Putamen (tissue), 1 donor: ENCODE measurements around the gene KCNC4.

Source experiments
- DNase-seq: peaks from one replicate; pipeline ENCODE4 v3.0.0-alpha.2; 2016; ENCODE audit warnings: low spot score

KCNC4 gene

DNA sequence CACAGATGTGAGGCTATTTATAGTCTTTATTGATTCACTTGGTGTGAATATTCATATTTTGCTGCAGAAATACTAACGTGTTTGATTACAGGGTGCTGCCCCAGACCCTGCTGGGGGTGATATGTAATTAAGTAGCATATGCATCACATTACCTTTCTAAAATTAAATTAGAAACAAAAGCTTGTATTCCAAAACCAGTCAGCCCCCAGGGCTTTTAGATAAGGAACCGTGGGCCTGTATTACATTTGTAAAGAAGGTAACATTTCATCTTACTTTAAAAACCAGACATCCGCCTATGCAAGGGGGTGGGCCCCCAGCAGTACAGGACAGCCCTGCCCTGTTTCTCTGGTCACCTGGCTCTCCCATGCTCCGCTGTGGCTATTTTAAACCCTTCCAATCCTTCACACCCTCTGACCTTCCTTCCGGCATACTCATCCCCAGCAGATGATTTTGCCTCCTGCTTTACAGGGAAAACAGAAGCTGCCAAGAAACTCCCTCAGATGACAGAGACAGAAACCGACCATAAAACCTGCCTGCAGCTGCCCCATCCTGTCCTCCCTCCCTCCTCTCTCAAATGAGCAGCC, 22.0 kb upstream of the KCNC4 start:
- no peak for DNase-seq

GRCh38 chr1:110189181-110189580, 20.9 kb upstream of the KCNC4 start:
- DNase-seq, result no peak

GRCh38 chr1:110190282-110190929, 19.7 kb upstream of the KCNC4 start:
- DNase-seq, result no peak

DNA sequence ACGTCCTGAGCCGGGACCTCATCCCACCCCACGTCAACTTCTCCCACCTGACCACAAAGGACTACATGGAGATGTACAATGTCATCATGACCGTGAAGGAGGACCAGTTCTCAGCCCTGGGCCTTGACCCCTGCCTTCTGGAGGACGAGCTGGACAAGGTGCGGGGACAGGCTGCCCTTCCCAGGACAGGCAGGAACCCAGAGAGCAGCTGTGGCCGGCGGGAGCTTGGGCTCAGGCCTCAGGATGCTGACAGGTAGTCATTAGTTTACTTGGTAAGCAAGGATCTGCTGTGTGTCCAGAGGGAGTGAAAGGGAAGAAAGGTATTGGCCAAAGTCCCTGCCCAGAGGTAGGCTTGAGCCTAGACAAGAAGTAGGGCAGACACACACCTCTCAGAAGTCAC, 17.6 kb upstream of the KCNC4 start:
- DNase-seq, result no peak

DNA sequence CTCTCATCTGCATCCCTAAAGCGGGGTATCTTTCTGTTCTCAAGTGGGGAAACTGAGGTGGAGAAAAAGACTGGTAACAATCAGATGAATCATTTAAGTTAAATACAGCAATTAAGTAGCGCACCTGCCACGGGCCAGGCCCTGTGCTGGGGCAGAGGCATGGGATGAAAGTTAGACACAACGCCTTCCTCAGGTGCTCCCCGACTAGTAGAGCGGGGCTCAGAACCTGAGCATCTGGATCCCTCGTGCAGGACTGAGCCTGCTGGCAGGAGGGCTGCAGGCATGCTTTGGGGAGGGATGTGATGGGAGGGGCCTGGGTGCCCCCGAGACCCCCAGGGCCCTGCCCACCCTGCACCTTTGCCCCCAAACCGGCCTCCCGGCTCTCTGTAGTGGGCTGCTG, 14.9 kb upstream of the KCNC4 start:
- DNase-seq, result no peak

DNA sequence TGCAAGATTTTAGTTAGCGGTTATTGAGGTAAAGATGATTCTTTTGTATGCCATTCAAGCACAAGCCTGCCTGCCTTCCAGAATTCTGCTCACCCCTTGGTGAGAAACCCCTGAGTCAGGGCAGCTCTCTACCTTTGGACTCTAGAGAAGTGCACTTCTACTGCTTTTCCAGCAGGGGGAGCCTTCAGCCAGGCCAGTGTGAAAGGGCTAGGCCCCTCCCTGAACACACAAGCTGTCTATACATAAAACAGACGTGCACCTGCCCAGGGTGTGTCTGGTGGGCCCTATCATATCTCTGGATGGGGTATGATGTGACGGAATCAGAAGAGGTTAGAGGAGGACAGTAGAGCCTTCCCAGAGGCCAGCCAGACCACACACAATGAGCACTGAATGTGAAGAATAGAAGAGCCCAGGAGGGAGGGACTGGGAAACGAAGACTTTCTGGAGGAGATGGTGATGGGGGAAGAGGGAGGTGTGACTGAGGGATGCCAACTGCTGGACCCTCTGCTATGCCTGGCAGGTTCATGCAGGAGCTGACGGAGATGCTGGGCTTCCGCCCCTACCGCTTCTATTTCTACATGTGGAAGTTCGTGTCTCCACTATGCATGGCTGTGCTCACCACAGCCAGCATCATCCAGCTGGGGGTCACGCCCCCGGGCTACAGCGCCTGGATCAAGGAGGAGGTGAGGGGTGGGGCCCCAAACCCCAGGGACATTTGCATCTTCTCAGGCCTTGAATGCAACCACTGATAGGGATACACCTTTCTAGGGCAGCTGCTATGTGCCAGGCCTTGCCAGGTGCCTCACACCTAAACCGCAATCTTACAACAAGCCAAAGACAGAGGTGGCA, 13.0 kb upstream of the KCNC4 start:
- DNase-seq, result no peak

DNA sequence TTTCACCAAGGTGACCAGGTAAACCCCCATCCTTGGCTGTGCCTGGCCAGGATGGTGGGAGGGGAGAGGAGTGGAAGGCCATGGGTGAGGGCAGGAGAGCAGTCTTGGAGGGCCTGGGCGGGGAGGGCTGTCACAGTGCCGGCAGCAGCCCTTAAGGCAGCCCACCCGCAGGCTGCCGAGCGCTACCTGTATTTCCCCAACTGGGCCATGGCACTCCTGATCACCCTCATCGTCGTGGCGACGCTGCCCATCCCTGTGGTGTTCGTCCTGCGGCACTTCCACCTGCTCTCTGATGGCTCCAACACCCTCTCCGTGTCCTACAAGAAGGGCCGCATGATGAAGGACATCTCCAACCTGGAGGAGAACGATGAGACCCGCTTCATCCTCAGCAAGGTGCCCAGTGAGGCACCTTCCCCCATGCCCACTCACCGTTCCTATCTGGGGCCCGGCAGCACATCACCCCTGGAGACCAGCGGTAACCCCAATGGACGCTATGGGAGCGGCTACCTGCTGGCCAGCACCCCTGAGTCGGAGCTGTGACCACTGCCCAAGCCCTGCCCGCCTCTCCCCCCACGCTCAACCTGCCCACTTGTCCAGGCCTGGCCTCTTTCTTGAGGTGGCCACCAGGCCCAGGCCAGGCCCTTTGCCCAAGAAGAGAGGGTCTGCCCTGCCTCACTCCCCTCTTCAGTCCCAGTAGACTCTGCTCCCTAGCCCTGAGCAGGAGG, 12.0 kb upstream of the KCNC4 start:
- no peak for DNase-seq

DNA sequence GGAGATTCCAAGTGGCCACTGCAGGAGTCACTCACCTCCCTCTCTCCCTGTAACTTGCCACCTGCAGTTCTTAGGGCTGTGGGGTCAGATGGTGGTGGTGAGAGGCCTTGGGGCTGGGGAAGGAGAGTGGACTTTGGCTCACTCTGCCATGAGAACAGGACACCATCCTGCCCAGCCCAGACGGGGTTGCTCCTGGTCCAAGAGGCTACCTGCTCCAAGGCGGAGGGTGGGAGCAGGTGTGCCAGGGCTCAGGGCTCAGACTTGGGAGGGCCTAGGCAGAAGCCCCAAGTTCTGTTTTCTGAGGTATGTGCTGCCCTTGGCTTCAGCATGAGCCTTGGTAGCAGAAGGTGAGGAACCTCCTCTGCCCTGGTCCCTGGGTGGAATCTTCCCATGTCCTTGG, 11.4 kb upstream of the KCNC4 start:
- no peak for DNase-seq

GRCh38 chr1:110200190-110200589, 9.9 kb upstream of the KCNC4 start:
- no peak for DNase-seq

- DNase-seq, result no peak
These were observed 9.4 kb upstream of the KCNC4 start for GRCh38 chr1:110200666-110201065.

- no peak for DNase-seq
These were observed 8.8 kb upstream of the KCNC4 start for GRCh38 chr1:110201157-110201825.

DNA sequence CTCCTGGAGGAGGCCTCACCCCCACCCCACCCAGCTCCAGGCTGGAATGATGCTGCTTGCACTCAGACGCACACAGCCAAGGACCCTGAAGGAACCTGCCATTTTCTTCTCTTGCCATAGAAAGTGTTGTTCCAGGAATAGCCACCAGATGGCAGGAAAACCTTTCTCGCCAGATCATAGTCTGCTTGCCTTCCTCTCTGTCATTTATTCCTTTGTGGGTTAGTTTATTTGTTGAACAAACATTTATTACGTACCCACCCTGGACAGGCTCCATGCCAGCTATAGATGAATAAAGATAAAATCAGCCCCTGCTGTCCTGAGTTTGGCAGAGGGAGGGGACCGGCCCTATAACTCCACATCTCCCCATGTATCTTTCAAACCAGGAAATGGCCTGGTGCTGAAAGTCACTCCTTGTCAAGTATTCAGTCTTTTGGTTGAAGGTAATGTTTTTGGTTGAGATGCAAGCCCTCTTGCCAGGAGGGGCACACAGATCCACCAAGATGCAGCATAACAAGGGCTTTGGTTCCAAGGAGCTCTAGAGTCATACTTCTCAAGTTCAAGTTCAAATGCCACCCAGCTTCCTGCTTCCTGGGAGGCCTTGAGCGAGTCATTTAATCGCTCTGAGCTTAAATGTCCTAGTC, 7.0 kb upstream of the KCNC4 start:
- peak; percentile 50 for DNase-seq

- DNase-seq, result no peak
These were observed 5.0 kb upstream of the KCNC4 start for GRCh38 chr1:110205156-110205555.

DNA sequence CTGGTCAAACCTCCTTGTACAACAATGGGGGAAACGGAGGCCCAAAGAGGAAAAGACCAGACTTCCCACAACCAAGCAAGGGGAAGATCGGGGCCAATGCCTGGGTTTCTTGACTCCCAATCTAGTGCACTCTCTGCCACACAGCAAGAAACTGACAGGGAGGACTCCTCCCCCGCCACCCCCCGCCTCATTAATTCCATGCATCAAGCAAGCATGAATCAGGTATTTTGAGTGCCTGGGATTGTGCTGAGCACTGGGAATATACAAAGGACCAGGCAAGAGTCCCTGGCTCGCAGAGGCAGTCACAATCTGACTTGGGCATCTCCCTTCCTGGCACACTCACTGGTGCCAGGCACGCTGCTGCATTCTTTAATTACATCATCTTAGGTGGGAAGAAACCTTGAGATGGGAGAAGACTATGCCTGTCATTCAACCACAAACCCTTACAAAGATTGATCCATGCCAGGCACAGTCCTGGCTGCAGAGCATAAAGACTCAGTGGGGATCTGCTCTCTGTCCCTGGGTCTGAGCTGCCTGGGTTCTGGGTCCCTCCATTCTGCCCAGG, 4.4 kb upstream of the KCNC4 start:
- peak; percentile 35 for DNase-seq

- DNase-seq, result no peak
These were observed 3.7 kb upstream of the KCNC4 start for GRCh38 chr1:110206261-110206920.

- peak; percentile 35 for DNase-seq
These were observed 2.3 kb upstream of the KCNC4 start for GRCh38 chr1:110207831-110208230.

DNA sequence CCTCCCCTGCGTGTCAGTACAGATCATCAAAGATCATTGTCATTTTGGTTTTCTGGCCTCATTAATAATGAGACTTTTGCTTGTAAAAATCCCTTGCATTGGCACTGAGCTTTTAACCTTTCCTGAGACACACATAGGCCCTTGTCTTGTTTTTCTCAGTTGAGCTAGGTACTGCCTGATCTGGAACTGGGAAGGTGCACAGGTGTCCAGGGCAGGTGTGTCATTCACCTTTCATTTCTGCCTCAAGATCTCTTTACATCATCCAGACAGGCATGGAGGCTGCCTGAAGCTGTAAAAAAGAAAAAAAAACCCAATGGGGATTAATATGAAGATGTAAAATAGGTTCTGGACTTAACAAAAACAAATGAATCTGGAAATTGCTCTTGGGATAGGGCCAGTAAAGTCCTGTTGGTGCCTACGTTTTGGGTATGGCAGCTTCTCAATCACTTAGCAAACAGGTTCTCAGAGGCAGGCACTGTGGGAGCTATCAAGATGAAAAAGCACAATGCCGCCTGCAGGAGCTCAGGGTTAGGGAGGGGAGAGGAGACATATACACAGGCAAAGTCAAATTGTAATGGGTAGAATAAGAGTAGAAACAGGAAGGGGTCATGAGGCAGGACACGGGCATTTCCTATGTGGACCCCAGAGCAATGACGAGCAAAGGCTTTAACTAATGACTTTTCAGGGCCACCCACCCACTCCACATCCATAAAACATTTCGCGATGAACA, 1.0 kb upstream of the KCNC4 start:
- no peak for DNase-seq

GRCh38 chr1:110210604-110211495, 736 bp downstream of the KCNC4 start:
- no peak for DNase-seq
